ENCODE results near the gene ERCC1.

Gene ERCC1

GRCh38 chr19:45467456-45468158, 43.9 kb upstream of the ERCC1 start, which contains the start of gene FOSB:
TSS of gene FOSB (plus strand) at chr19:45467996. CDS start at chr19:45468587, 591 bp downstream.
- H3K79me2 ChIP-seq (ENCODE audit: insufficient read depth, low read length), result no peaks in the 10 kb centered on the region
- H2AFZ ChIP-seq (ENCODE audit: low read depth, low read length, severe bottlenecking), result peak within 1 kb of the TSS; percentile 86
- H3K9me3 ChIP-seq (ENCODE audit: insufficient read depth, low read length), result no peaks in the 10 kb centered on the region
- TF ChIP-seq CTCF (IDR thresholded peaks at IDR 0.05; ENCODE audit: insufficient read depth, low read length, poor library complexity, severe bottlenecking) (no peak), EZH2phosphoT487 (conservative IDR thresholded peaks at IDR 0.05; ENCODE audit: low read length) (no peak)
- H3K27ac ChIP-seq (ENCODE audit: low read depth, low read length), result peak within 1 kb of the TSS; percentile 27; the same call in 1 of the 2 replicates
- peak within 1 kb of the TSS; percentile 81 for H3K4me2 ChIP-seq (ENCODE audit: low read depth, low read length, poor library complexity, severe bottlenecking)
- no peaks in the 10 kb centered on the region for H3K27me3 ChIP-seq (ENCODE audit: low read length)
- H3K9ac ChIP-seq (ENCODE audit: low read length), result peak within 1 kb of the TSS; percentile 59
- H3K9me2 ChIP-seq (replicated peaks; ENCODE audit: insufficient read depth, low read length), result no peaks in the 10 kb centered on the region
- H3K4me3 ChIP-seq (ENCODE audit: insufficient read depth, low read length, poor library complexity, severe bottlenecking), result peak within 1 kb of the TSS; percentile 59
- no peaks in the 10 kb centered on the region for H3K36me3 ChIP-seq (ENCODE audit: low read length)
- H3F3A ChIP-seq (ENCODE audit: insufficient read depth), result 0 out of 2 replicates have a peak, but pooled peaks cover 3% of the 10 kb centered on the region
- H4K20me1 ChIP-seq (ENCODE audit: low read depth, low read length), result no peaks in the 10 kb centered on the region

- Histone ChIP-seq H4K20me1 (ENCODE audit: low read depth, low read length) (no peaks in the 10 kb centered on the region), H3K79me2 (ENCODE audit: insufficient read depth, low read length) (no peaks in the 10 kb centered on the region), H3K4me2 (ENCODE audit: low read depth, low read length, poor library complexity, severe bottlenecking) (peak overlapping the region; percentile 81), H3K4me3 (ENCODE audit: insufficient read depth, low read length, poor library complexity, severe bottlenecking) (peak overlapping the region; percentile 59), H3K9me2 (replicated peaks; ENCODE audit: insufficient read depth, low read length) (no peaks in the 10 kb centered on the region), H3K9ac (ENCODE audit: low read length) (peak overlapping the region; percentile 49), H3K36me3 (ENCODE audit: low read length) (no peaks in the 10 kb centered on the region), H3K27me3 (ENCODE audit: low read length) (no peaks in the 10 kb centered on the region), H3K9me3 (ENCODE audit: insufficient read depth, low read length) (no peaks in the 10 kb centered on the region), H2AFZ (ENCODE audit: low read depth, low read length, severe bottlenecking) (peak overlapping the region; percentile 86), H3F3A (ENCODE audit: insufficient read depth) (0 out of 2 replicates have a peak, but pooled peaks cover 3% of the 10 kb centered on the region), H3K27ac (ENCODE audit: low read depth, low read length) (no peak overlapping the region)
- TF ChIP-seq CTCF (IDR thresholded peaks at IDR 0.05; ENCODE audit: insufficient read depth, low read length, poor library complexity, severe bottlenecking) (no peak), EZH2phosphoT487 (conservative IDR thresholded peaks at IDR 0.05; ENCODE audit: low read length) (no peak)
Measured at GRCh38 chr19:45467115-45467455, 43.4 kb upstream of the ERCC1 start.

- no peak overlapping the region for H3K4me2 ChIP-seq (ENCODE audit: low read depth, low read length, poor library complexity, severe bottlenecking)
- H3F3A ChIP-seq (ENCODE audit: insufficient read depth), result 0 out of 2 replicates have a peak, but pooled peaks cover 3% of the 10 kb centered on the region
- H3K9me2 ChIP-seq (replicated peaks; ENCODE audit: insufficient read depth, low read length), result no peaks in the 10 kb centered on the region
- H3K27ac ChIP-seq (ENCODE audit: low read depth, low read length), result no peak overlapping the region
- H4K20me1 ChIP-seq (ENCODE audit: low read depth, low read length), result no peaks in the 10 kb centered on the region
- H3K79me2 ChIP-seq (ENCODE audit: insufficient read depth, low read length), result no peaks in the 10 kb centered on the region
- no peaks in the 10 kb centered on the region for H3K9me3 ChIP-seq (ENCODE audit: insufficient read depth, low read length)
- no peak overlapping the region for H3K9ac ChIP-seq (ENCODE audit: low read length)
- no peak overlapping the region for H2AFZ ChIP-seq (ENCODE audit: low read depth, low read length, severe bottlenecking)
- TF ChIP-seq EZH2phosphoT487 (conservative IDR thresholded peaks at IDR 0.05; ENCODE audit: low read length), result no peak
- no peak for TF ChIP-seq CTCF (IDR thresholded peaks at IDR 0.05; ENCODE audit: insufficient read depth, low read length, poor library complexity, severe bottlenecking)
- no peaks in the 10 kb centered on the region for H3K27me3 ChIP-seq (ENCODE audit: low read length)
- no peak overlapping the region for H3K4me3 ChIP-seq (ENCODE audit: insufficient read depth, low read length, poor library complexity, severe bottlenecking)
- H3K36me3 ChIP-seq (ENCODE audit: low read length), result no peaks in the 10 kb centered on the region
Measured at GRCh38 chr19:45464852-45465441, 41.2 kb upstream of the ERCC1 start.
